HEK293T (cell line): ENCODE results near the gene ARSA.
A peak's percentile ranks its signal among the peaks of the same experiment; 100 is the strongest.

ENCODE experiments used
- CTCF ChIA-PET: fragments of 350-600 bp; formaldehyde crosslinking; extraction: SDS; loops from one replicate; lab custom pipeline; 2021; ENCODE audit warnings: antibody characterized with exemption, inconsistent platforms; lab: Yijun Ruan, JAX
- POLR2A ChIA-PET: fragments of 350-600 bp; formaldehyde crosslinking; extraction: SDS; loops from one replicate; lab custom pipeline; 2020; ENCODE audit warnings: antibody characterized with exemption, inconsistent platforms; lab: Yijun Ruan, JAX
- DNase-seq: peaks from one replicate; pipeline ENCODE4 v3.0.0; 2012; ENCODE audit warnings: mixed read lengths; ENCODE audit errors: extremely low spot score
- ARNT ChIP-seq: fragments of 450-650 bp; IDR thresholded peaks from 2 replicates; pipeline ENCODE4 v1.6.1; 2017; ENCODE audit warnings: mild to moderate bottlenecking
- BHLHE40 ChIP-seq: fragments of 450-650 bp; IDR thresholded peaks from 2 replicates; pipeline ENCODE4 v1.6.1; 2016; ENCODE audit warnings: mild to moderate bottlenecking, moderate library complexity, borderline replicate concordance
- CTBP1 ChIP-seq: fragments of 450-650 bp; IDR thresholded peaks from 2 replicates; pipeline ENCODE4 v1.6.1; 2016; ENCODE audit warnings: borderline replicate concordance
- ELF4 ChIP-seq: fragments of 450-650 bp; IDR thresholded peaks from 2 replicates; pipeline ENCODE4 v1.6.1; 2017; ENCODE audit warnings: antibody characterized with exemption
- FOXA1 ChIP-seq: fragments of 450-650 bp; IDR thresholded peaks from 2 replicates; pipeline ENCODE4 v1.6.1; 2016; ENCODE audit warnings: mild to moderate bottlenecking
- FOXK2 ChIP-seq: fragments of 450-650 bp; IDR thresholded peaks from 2 replicates; pipeline ENCODE4 v1.6.1; 2016; ENCODE audit warnings: mild to moderate bottlenecking
- FOXM1 ChIP-seq: fragments of 450-650 bp; IDR thresholded peaks from 2 replicates; pipeline ENCODE4 v1.6.1; 2017; ENCODE audit warnings: mild to moderate bottlenecking, borderline replicate concordance
- HDGF ChIP-seq: fragments of 450-650 bp; IDR thresholded peaks from 2 replicates; pipeline ENCODE4 v1.6.1; 2017; ENCODE audit warnings: antibody characterized with exemption, borderline replicate concordance
- L3MBTL2 ChIP-seq: fragments of 450-650 bp; conservative IDR thresholded peaks from 2 replicates; pipeline ENCODE4 v1.6.1; 2016; ENCODE audit warnings: mild to moderate bottlenecking
- LEF1 ChIP-seq: fragments of 450-650 bp; IDR thresholded peaks from 2 replicates; pipeline ENCODE4 v1.6.1; 2017; ENCODE audit warnings: mild to moderate bottlenecking, borderline replicate concordance
- NFRKB ChIP-seq: fragments of 450-650 bp; IDR thresholded peaks from 2 replicates; pipeline ENCODE4 v1.6.1; 2016; ENCODE audit warnings: mild to moderate bottlenecking, moderate library complexity
- PKNOX1 ChIP-seq: fragments of 450-650 bp; IDR thresholded peaks from 2 replicates; pipeline ENCODE4 v1.6.1; 2016
- SP1 ChIP-seq: fragments of 450-650 bp; IDR thresholded peaks from 2 replicates; pipeline ENCODE4 v1.6.1; 2017
- SUZ12 ChIP-seq: fragments of 450-650 bp; IDR thresholded peaks from 2 replicates; pipeline ENCODE4 v1.6.1; 2016; ENCODE audit warnings: mild to moderate bottlenecking
- TARDBP ChIP-seq: fragments of 450-650 bp; IDR thresholded peaks from 2 replicates; pipeline ENCODE4 v1.6.1; 2016
- ZNF384 ChIP-seq: fragments of 450-650 bp; IDR thresholded peaks from 2 replicates; pipeline ENCODE4 v1.6.1; 2016

Gene ARSA

GRCh38 chr22:50605002-50605612 lies 22.8 kb downstream of the ARSA start:
- ChIA-PET CTCF (no interaction called here), POLR2A (no interaction called here)
- no peak for DNase-seq
- TF ChIP-seq SUZ12 = no peak
- TF ChIP-seq ELF4 = no peak
- TF ChIP-seq FOXA1 = no peak
- no peak for TF ChIP-seq L3MBTL2
- TF ChIP-seq PKNOX1 = no peak
- no peak for TF ChIP-seq ARNT

DNA sequence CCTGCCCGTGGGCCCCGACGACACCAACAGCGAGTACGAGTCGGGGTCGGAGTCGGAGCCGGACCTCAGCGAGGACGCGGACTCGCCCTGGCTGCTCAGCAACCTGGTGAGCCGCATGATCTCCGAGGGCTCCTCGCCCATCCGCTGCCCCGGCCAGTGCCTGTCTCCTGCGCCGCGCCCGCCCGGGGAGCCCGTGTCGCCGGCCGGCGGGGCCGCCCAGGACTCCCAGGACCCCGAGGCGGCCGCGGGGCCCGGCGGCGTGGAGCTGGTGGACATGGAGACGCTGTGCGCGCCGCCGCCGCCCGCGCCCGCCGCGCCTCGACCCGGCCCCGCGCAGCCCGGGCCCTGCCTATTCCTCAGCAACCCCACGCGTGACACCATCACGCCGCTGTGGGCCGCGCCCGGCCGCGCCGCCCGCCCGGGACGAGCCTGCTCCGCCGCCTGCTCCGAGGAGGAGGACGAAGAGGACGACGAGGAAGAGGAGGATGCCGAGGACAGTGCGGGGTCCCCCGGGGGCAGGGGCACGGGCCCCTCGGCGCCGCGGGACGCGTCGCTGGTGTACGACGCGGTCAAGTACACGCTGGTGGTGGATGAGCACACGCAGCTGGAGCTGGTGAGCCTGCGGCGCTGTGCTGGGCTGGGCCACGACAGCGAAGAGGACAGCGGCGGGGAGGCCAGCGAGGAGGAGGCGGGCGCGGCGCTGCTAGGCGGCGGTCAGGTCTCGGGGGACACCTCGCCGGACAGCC lies 23.5 kb downstream of the ARSA start:
- no peak for DNase-seq
- ChIA-PET POLR2A (no interaction called here), CTCF (interaction anchor here (0.5 kb wide), 1 partner anchor 16 kb away, joined by 3 read pairs; no protein-coding TSS in a partner anchor)
- TF ChIP-seq NFRKB (no peak), SP1 (no peak), HDGF (no peak), SUZ12 (no peak), CTBP1 (no peak), PKNOX1 (no peak), ELF4 (no peak), FOXK2 (no peak), TARDBP (no peak), FOXM1 (no peak), ARNT (no peak), FOXA1 (no peak), ZNF384 (no peak), L3MBTL2 (no peak), BHLHE40 (no peak), LEF1 (no peak)

GRCh38 chr22:50603511-50604255 lies 24.3 kb downstream of the ARSA start:
- no peak for DNase-seq
- ChIA-PET CTCF (interaction anchor here (0.5 kb wide), 1 partner anchor 17 kb away, joined by 3 read pairs; no protein-coding TSS in a partner anchor), POLR2A (no interaction called here)
- no peak for TF ChIP-seq ELF4
- no peak for TF ChIP-seq LEF1
- TF ChIP-seq FOXA1 = no peak
- TF ChIP-seq FOXK2 = no peak
- TF ChIP-seq FOXM1 = no peak
- TF ChIP-seq SP1 = no peak
- TF ChIP-seq CTBP1 = no peak
- TF ChIP-seq NFRKB = no peak
- no peak for TF ChIP-seq HDGF

DNA sequence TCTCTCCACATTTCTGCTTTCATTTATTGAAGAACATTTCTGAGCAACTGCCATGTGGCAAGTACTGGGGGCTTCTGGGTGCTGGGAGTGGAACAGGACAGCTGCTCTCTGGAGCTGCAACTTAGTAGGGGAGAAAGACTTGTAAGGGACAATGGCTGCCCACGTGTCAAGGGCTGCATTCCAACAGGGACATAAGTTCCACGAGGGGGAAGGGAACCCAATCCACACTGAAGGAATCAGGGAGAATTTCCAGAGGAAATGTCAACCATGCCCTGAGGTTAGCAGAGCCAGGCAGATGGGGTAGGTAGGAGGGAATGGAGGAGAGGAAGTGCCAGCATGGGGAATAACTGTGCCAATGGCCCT lies 25.6 kb downstream of the ARSA start:
- ChIA-PET CTCF (no interaction called here), POLR2A (interaction anchor here (0.8 to 1.6 kb wide), 6 partner anchors 7 to 77 kb away, joined by 3 to 8 read pairs (median 4); partner anchors contain the start of genes CHKB, SCO2 and SYCE3)
- DNase-seq = no peak
- TF ChIP-seq TARDBP (no peak), FOXK2 (no peak)

- DNase-seq = no peak
- no peak for TF ChIP-seq NFRKB
- POLR2A ChIA-PET = interaction anchor here (0.7 to 1.6 kb wide), 8 partner anchors 8 to 94 kb away, joined by 3 to 8 read pairs (median 4); partner anchors contain the start of genes CHKB, CPT1B, LMF2 and SCO2
- CTCF ChIA-PET = no interaction called here
Observed at GRCh38 chr22:50601669-50602337, 26.1 kb downstream of the ARSA start.

DNA sequence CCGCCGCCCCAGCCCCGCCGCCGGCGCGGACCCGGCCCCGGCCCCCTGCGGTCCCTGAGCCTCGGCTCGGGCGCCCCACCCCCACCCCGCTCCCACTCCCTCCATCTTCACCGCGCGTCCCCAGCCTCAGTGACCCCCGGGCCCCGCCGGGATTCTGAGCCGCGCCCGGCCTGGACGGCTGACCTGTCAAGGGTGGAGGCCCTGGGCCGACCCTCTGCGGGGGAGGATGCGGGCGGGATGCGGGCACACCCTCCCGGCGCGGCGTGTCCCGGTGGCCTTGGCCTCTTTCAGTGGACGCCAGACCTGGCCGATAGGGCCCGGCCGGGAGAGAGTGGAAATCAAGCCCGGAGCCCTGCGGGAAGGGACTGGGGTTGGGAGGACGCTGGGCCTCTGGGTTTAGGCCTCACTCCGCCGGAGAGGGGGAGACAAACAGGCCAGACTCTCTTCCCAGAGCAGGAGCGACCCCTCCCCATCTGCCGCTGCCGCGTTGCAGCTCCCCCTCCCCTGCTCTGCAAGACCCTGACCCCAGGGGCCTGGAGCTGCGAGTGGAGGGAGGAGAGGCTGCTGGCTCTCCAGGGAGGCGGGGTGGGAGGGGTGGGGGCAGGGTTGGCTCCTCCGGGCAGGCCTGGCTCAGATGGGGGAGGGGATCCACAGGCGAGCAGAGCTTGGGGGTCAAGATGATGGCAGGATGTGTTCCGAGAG lies 26.8 kb downstream of the ARSA start:
- CTCF ChIA-PET = no interaction called here
- POLR2A ChIA-PET = interaction anchor here (0.7 to 1.6 kb wide), 8 partner anchors 8 to 93 kb away, joined by 3 to 8 read pairs (median 4); partner anchors contain the start of genes CHKB, CPT1B, LMF2 and SCO2
- peak; percentile 32 for DNase-seq
- no peak for TF ChIP-seq SUZ12
- TF ChIP-seq HDGF = no peak
- no peak for TF ChIP-seq FOXK2
- no peak for TF ChIP-seq LEF1
- TF ChIP-seq SP1 = no peak
- no peak for TF ChIP-seq NFRKB
- TF ChIP-seq TARDBP = no peak
- no peak for TF ChIP-seq L3MBTL2
- no peak for TF ChIP-seq FOXA1
- no peak for TF ChIP-seq PKNOX1
- TF ChIP-seq ARNT = no peak
- TF ChIP-seq BHLHE40 = no peak
- TF ChIP-seq CTBP1 = no peak
